Measurements from ENCODE around the gene SLC5A2. TPM values are rescaled to one million over a fixed set of nuclear protein-coding genes. Genes with fewer than 3 reads are reported as not detected.

Gene SLC5A2
- total and polyA plus RNA-seq, 2 of the 13 experiments (the other 11 are each of a cell fraction or from before 2014, with no cell fraction given), result 0.24 to 0.97 TPM

DNA sequence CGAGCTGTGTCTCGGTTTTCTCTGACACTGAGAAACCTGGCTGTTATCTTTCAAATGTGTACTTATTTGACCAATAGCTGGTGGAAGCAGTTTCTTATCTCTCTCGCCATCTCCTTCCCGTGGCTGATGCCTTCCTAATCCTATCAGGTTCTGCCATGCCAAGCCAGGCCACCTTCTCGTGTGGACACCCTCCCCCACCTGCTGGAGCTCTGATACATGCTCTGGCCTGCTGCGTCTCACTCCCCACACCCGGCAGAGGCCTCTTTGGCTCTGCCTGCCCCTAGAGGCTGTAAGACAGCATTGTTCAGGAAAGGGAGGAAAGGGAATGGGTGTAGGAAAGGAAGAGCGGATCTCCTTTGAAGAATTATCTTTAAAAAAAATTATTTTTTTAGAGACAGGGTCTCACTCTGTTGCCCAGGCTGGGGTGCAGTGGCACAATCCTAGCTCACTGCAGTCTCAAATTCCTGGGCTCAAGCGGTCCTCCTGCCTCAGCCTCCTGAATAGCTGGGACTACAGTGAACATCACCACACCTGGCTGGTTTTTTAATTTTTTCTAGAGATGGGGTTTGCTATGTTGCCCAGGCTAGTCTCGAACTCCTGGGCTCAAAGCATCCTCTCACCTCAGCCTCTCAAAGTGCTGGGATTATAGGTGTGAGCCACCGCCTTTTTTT, 31.1 kb upstream of the SLC5A2 start (continued):
- TF ChIP-seq DRAP1 (CRISPR knock-in tag; IDR thresholded peaks at IDR 0.05) (0 out of 2 replicates have a peak, but pooled peaks have one; percentile 44), RAD21 (CRISPR knock-in tag; IDR thresholded peaks at IDR 0.05) (peak; percentile 78), PHF8 (CRISPR knock-in tag; IDR thresholded peaks at IDR 0.05) (peak; percentile 28; the same call in 1 of the 2 replicates), SIX1 (CRISPR knock-in tag; IDR thresholded peaks at IDR 0.05; ENCODE audit: borderline replicate concordance) (no peak), ATF5 (CRISPR knock-in tag; IDR thresholded peaks at IDR 0.05; ENCODE audit: low read depth) (no peak), MBD4 (IDR thresholded peaks at IDR 0.05; ENCODE audit: borderline replicate concordance, low read length) (no peak), ZNF335 (CRISPR knock-in tag; IDR thresholded peaks at IDR 0.05) (no peak), THAP11 (CRISPR knock-in tag; IDR thresholded peaks at IDR 0.05) (peak; percentile 49; the same call in 1 of the 2 replicates)

- 40% methylated on average over 3 of the region's 3 CpGs for WGBS (ENCODE audit: low lambda C conversion rate)
- H3K4me1 ChIP-seq (ENCODE audit: insufficient read depth, low read length), result peaks cover 62% of the 10 kb centered on the region
- CTCF ChIA-PET (ENCODE audit: low intra/inter-chr PET ratio, low total read pairs), result interaction anchor here (1.3 kb wide), 1 partner anchor 9 kb away, joined by 5 read pairs; the partner anchor contains the start of gene ZNF843
- in situ Hi-C loops (cut with HindIII; ENCODE audit: extremely low pct_ligation_motif_present, low pct_unique_long_range_greater_than_20kb) (loop anchor here (10.0 kb wide), 1 partner anchor 422 kb away; the partner anchor contains the start of gene ZNF267), intact Hi-C loops (cut with micrococcal nuclease; ENCODE audit: unreplicated experiment) (no loop called here)
- no peak overlapping the region for H3K27ac ChIP-seq (ENCODE audit: extremely low read length, insufficient read depth, low read length)
- no peak for FAIRE-seq
- peaks cover 32% of the 10 kb centered on the region for H4K20me1 ChIP-seq (ENCODE audit: insufficient read depth, low read length)
- no TSS peak for BruUV-seq (replicated peaks)
- H3K36me3 ChIP-seq (replicated peaks in 1 of 2; ENCODE audit: control insufficient read depth in 1 of 2, insufficient read depth in 2 of 2, low read length in 2 of 2), result peaks cover 0 to 2% of the 10 kb centered on the region in 2 experiments; a peak in 1 of 5 replicates
- H3K9ac ChIP-seq (ENCODE audit: insufficient read depth, low read depth, low read length), result no peak overlapping the region
- peaks cover 16% of the 10 kb centered on the region for H3K79me2 ChIP-seq (ENCODE audit: insufficient read depth, low read length)
- no peak for ATAC-seq
- no peak for DNase-seq (ENCODE audit: low spot score)
- no peak for TF ChIP-seq FOXM1 (CRISPR knock-in tag; IDR thresholded peaks at IDR 0.05)
- TF ChIP-seq POLR2G (IDR thresholded peaks at IDR 0.05; ENCODE audit: low read depth, low read length), result 0 out of 2 replicates have a peak, but pooled peaks have one; percentile 6
- no peak for TF ChIP-seq NR1H2 (CRISPR knock-in tag; IDR thresholded peaks at IDR 0.05; ENCODE audit: borderline replicate concordance, low read depth)
- TF ChIP-seq ATF4 (CRISPR knock-in tag; IDR thresholded peaks at IDR 0.05), result no peak
- TF ChIP-seq ARNTL (CRISPR knock-in tag; IDR thresholded peaks at IDR 0.05), result 0 out of 2 replicates have a peak, but pooled peaks have one; percentile 12
- TF ChIP-seq ZNF580 (CRISPR knock-in tag; IDR thresholded peaks at IDR 0.05; ENCODE audit: borderline replicate concordance, low read depth), result no peak
- H3K9me3 ChIP-seq (ENCODE audit: low read length), result no peaks in the 10 kb centered on the region
- no peak overlapping the region for H3K4me3 ChIP-seq (replicated peaks in 1 of 3; ENCODE audit: insufficient read depth in 1 of 3, low read depth in 2 of 3, low read length in 3 of 3)
- peak overlapping the region; percentile 80 for H3K4me2 ChIP-seq (ENCODE audit: low read depth, low read length)
- H3K27me3 ChIP-seq (ENCODE audit: control insufficient read depth in 1 of 2, insufficient read depth in 2 of 2, low read length in 2 of 2), result no peaks in the 10 kb centered on the region
- no peak overlapping the region for H2AFZ ChIP-seq (ENCODE audit: low read length)
- POLR2A ChIA-PET, result interaction anchor here (0.7 to 1.8 kb wide), 5 partner anchors 56 to 456 kb away, joined by 3 to 7 read pairs (median 6); partner anchors contain the start of genes FUS and RUSF1
Measured at GRCh38 chr16:31452631-31453106, 30.3 kb upstream of the SLC5A2 start.
